ENCODE results near the gene APOLD1. TPM values are rescaled to one million over a fixed set of nuclear protein-coding genes. Genes with fewer than 3 reads are reported as not detected.
"Not testable (repeated sequence)": the region's sequence is repeated elsewhere in the genome, so short reads cannot be mapped to it uniquely, and the experiment has no call there.

Gene APOLD1
- polyA plus RNA-seq, 1 donor (not counting 4 experiments of a cell fraction or from before 2014, with no cell fraction given), result 0.34 TPM

DNA sequence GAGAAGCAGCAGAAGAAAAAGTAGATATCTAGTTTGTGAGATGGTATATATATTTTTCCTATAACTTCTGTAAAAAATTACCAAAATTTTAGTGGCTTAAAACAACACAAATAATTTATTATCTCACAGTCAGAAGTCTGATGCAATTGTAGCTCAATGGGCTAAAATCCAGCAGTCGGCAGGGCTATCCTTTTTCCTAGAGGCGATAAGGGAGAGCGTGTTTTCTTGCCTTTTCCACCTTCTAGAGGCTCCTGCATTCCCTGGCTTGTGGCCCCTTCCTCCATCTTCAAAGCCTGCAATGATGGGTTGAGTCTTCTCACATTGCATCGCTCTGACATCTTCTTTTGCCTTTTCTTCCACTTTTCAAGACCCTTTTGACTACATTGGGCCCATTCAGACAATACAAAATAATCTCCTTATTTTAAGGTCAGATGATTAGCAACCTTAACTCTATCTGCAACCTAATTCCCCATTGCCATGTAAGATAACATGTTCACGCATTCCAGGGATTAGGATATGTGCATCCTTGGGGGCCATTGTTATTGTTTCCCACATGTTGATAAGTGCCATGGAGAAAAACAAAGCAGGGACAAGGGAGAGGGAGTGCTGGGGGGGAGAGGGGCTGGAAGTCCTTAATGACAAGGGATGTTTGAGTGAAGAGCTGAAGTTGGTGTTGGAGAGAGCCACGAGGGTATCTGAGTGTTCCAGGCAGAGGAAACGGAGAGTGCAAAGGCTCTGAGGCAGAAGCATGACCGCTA, 13.9 kb downstream of the APOLD1 start:
- Histone ChIP-seq H3K27ac (ENCODE audit: control insufficient read depth, insufficient read depth, low read length) (no peak overlapping the region), H3K27me3 (ENCODE audit: control insufficient read depth, extremely low read depth, insufficient read depth, low read length) (no peaks in the 10 kb centered on the region), H3K4me3 (ENCODE audit: control insufficient read depth in 2 of 3, extremely low read depth in 1 of 3, insufficient read depth in 2 of 3, low read depth in 1 of 3, low read length in 3 of 3) (no peak overlapping the region), H3K9me3 (ENCODE audit: control insufficient read depth, low read depth, low read length) (no peaks in the 10 kb centered on the region), H2AFZ (ENCODE audit: control insufficient read depth, low read length) (no peak overlapping the region), H3K9me1 (ENCODE audit: control insufficient read depth, extremely low read depth, insufficient read depth, low read length) (no peaks in the 10 kb centered on the region), H4K20me1 (ENCODE audit: control insufficient read depth, extremely low read depth, insufficient read depth, low read length) (no peaks in the 10 kb centered on the region), H3K79me2 (ENCODE audit: control insufficient read depth, insufficient read depth, low read length) (no peaks in the 10 kb centered on the region), H3K9ac (ENCODE audit: control insufficient read depth, extremely low read depth, insufficient read depth, low read length) (no peak overlapping the region), H3K4me2 (ENCODE audit: control insufficient read depth, extremely low read depth, insufficient read depth, low read depth, low read length) (no peak overlapping the region), H3K36me3 (ENCODE audit: control insufficient read depth in 2 of 2, extremely low read depth in 1 of 2, insufficient read depth in 2 of 2, low read length in 2 of 2) (no peaks in the 10 kb centered on the region), H3K4me1 (ENCODE audit: control insufficient read depth, extremely low read depth, insufficient read depth, low read length) (peaks cover 25% of the 10 kb centered on the region)
- no peak for DNase-seq (ENCODE audit: low read depth, low spot score)
- dilution Hi-C loops (cut with MboI; ENCODE audit: extremely low pct_ligation_motif_present, low sequenced_read_pairs), result no loop called here
- FAIRE-seq, result no peak
- TF ChIP-seq EZH2 (IDR thresholded peaks at IDR 0.05; ENCODE audit: low read length) (no peak), CTCF (optimal IDR thresholded peaks at IDR 0.05 in 1 of 3, IDR thresholded peaks at IDR 0.05 in 1 of 3, conservative IDR thresholded peaks at IDR 0.05 in 1 of 3; ENCODE audit: extremely low read depth in 1 of 3, insufficient read depth in 2 of 3, low read length in 3 of 3) (no peak)

DNA sequence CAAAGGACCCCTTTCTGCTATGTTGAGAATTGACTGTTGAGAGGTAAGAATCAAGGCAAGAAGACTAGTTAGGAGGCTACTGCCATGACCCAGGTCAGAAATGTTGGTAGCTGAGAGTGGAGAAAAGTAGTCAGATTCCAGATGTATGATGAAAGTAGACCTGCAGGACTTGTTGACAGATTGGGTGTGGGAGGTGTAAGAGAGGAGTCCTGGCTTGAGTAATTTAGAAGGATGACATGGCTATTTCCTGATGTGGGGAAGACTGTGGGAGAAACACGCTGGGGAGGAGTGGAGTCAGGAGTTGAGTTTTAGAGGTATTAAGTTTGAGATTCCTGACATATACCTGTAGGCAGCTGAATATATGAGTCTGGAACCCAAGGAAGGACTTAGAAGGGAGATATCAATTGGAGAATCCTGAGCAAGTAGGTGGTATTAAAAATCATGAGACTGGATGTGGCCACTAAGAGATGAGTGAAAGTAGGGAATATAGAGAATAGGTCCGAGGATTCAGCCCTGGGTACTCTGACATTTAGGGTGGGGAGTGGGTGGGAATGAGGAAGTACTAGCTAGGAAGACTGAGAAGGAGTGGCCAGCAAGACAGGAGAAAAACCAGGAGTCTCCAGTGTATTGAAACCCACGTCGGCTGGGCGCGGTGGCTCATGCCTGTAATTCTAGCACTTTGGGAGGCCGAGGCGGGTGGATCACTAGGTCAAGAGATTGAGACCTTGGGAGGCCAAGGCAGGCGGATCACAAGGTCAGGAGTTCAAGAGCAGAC, 15.1 kb downstream of the APOLD1 start:
- Histone ChIP-seq H3K9ac (ENCODE audit: control insufficient read depth, extremely low read depth, insufficient read depth, low read length) (no peak overlapping the region), H3K9me1 (ENCODE audit: control insufficient read depth, extremely low read depth, insufficient read depth, low read length) (no peaks in the 10 kb centered on the region), H3K27me3 (ENCODE audit: control insufficient read depth, extremely low read depth, insufficient read depth, low read length) (no peaks in the 10 kb centered on the region), H3K27ac (ENCODE audit: control insufficient read depth, insufficient read depth, low read length) (peak overlapping the region; percentile 60), H3K36me3 (ENCODE audit: control insufficient read depth in 2 of 2, extremely low read depth in 1 of 2, insufficient read depth in 2 of 2, low read length in 2 of 2) (no peaks in the 10 kb centered on the region), H3K4me3 (ENCODE audit: control insufficient read depth in 2 of 3, extremely low read depth in 1 of 3, insufficient read depth in 2 of 3, low read depth in 1 of 3, low read length in 3 of 3) (no peak overlapping the region), H3K4me2 (ENCODE audit: control insufficient read depth, extremely low read depth, insufficient read depth, low read depth, low read length) (no peak overlapping the region), H4K20me1 (ENCODE audit: control insufficient read depth, extremely low read depth, insufficient read depth, low read length) (no peaks in the 10 kb centered on the region), H3K79me2 (ENCODE audit: control insufficient read depth, insufficient read depth, low read length) (no peaks in the 10 kb centered on the region), H3K9me3 (ENCODE audit: control insufficient read depth, low read depth, low read length) (no peaks in the 10 kb centered on the region), H2AFZ (ENCODE audit: control insufficient read depth, low read length) (peak overlapping the region; percentile 60), H3K4me1 (ENCODE audit: control insufficient read depth, extremely low read depth, insufficient read depth, low read length) (peaks cover 32% of the 10 kb centered on the region)
- dilution Hi-C loops (cut with MboI; ENCODE audit: extremely low pct_ligation_motif_present, low sequenced_read_pairs), result no loop called here
- DNase-seq (ENCODE audit: low read depth, low spot score) (no peak), FAIRE-seq (peak; percentile 69)
- TF ChIP-seq CTCF (optimal IDR thresholded peaks at IDR 0.05 in 1 of 3, IDR thresholded peaks at IDR 0.05 in 1 of 3, conservative IDR thresholded peaks at IDR 0.05 in 1 of 3; ENCODE audit: extremely low read depth in 1 of 3, insufficient read depth in 2 of 3, low read length in 3 of 3) (no peak), EZH2 (IDR thresholded peaks at IDR 0.05; ENCODE audit: low read length) (no peak)

- H3K4me2 ChIP-seq (ENCODE audit: control insufficient read depth, extremely low read depth, insufficient read depth, low read depth, low read length); H3K27me3 ChIP-seq (ENCODE audit: control insufficient read depth, extremely low read depth, insufficient read depth, low read length); H3K4me3 ChIP-seq (ENCODE audit: control insufficient read depth in 2 of 3, extremely low read depth in 1 of 3, insufficient read depth in 2 of 3, low read depth in 1 of 3, low read length in 3 of 3); H3K36me3 ChIP-seq (ENCODE audit: control insufficient read depth in 2 of 2, extremely low read depth in 1 of 2, insufficient read depth in 2 of 2, low read length in 2 of 2); H3K9me3 ChIP-seq (ENCODE audit: control insufficient read depth, low read depth, low read length); H3K9ac ChIP-seq (ENCODE audit: control insufficient read depth, extremely low read depth, insufficient read depth, low read length); H3K79me2 ChIP-seq (ENCODE audit: control insufficient read depth, insufficient read depth, low read length); H3K9me1 ChIP-seq (ENCODE audit: control insufficient read depth, extremely low read depth, insufficient read depth, low read length); dilution Hi-C loops (cut with MboI; ENCODE audit: extremely low pct_ligation_motif_present, low sequenced_read_pairs); H4K20me1 ChIP-seq (ENCODE audit: control insufficient read depth, extremely low read depth, insufficient read depth, low read length); FAIRE-seq; DNase-seq (ENCODE audit: low read depth, low spot score); H2AFZ ChIP-seq (ENCODE audit: control insufficient read depth, low read length): not testable (repeated sequence)
- H3K27ac ChIP-seq (ENCODE audit: control insufficient read depth, insufficient read depth, low read length), result peak overlapping the region; percentile 13
- H3K4me1 ChIP-seq (ENCODE audit: control insufficient read depth, extremely low read depth, insufficient read depth, low read length), result peaks cover 32% of the 10 kb centered on the region
Observed at GRCh38 chr12:12801656-12802055, 16.2 kb downstream of the APOLD1 start.
